ENCODE measurements around the gene UBD. TPM values are rescaled to one million over a fixed set of nuclear protein-coding genes. Genes with fewer than 3 reads are reported as not detected.

Gene UBD
- total RNA-seq, 5 donors from 2014 or later (not counting 1 experiment from before 2014, with no cell fraction given): 0.32 TPM; not detected in 4

- no peaks in the 10 kb centered on the region for H3K4me1 ChIP-seq (ENCODE audit: control insufficient read depth in 1 of 2, extremely low read depth in 1 of 2, insufficient read depth in 2 of 2, low read length in 2 of 2)
- no peak overlapping the region for H3K4me3 ChIP-seq (ENCODE audit: control insufficient read depth in 1 of 2, extremely low read depth in 1 of 2, low read length in 1 of 2)
- no peak overlapping the region for H3K27ac ChIP-seq (ENCODE audit: low read length)
- Mint-ChIP-seq H3K36me3 (no peaks in the 10 kb centered on the region), H3K4me1 (no peaks in the 10 kb centered on the region), H3K4me3 (no peak overlapping the region), H3K27ac (no peak overlapping the region), H3K27me3 (peaks cover 18 to 33% of the 10 kb centered on the region in 2 donors), H3K9me3 (no peaks in the 10 kb centered on the region)
- H3K9me3 ChIP-seq: no peaks in the 10 kb centered on the region
- no CpG with 5 or more reads among the region's 1 CpG for WGBS (ENCODE audit: insufficient coverage)
- H3K27me3 ChIP-seq (replicated peaks in 1 of 2; ENCODE audit: control insufficient read depth in 2 of 2, extremely low read depth in 1 of 2, insufficient read depth in 2 of 2, low read length in 1 of 2): peaks cover 0 to 36% of the 10 kb centered on the region in 2 experiments
- no peak for DNase-seq
- CTCF ChIA-PET: no interaction called here
- POLR2A ChIA-PET: no interaction called here
- H3K36me3 ChIP-seq (ENCODE audit: control insufficient read depth in 2 of 2, extremely low read depth in 1 of 2, insufficient read depth in 1 of 2, low read length in 1 of 2): no peaks in the 10 kb centered on the region
- no peak for ATAC-seq (replicated peaks in 1 of 4)
Observed at GRCh38 chr6:29525311-29525639, 34.3 kb downstream of the UBD start.

GRCh38 chr6:29524444-29525310 lies 34.9 kb downstream of the UBD start:
- no peak overlapping the region for H3K27ac ChIP-seq (ENCODE audit: low read length)
- Mint-ChIP-seq H3K36me3 (no peaks in the 10 kb centered on the region), H3K4me1 (no peaks in the 10 kb centered on the region), H3K4me3 (no peak overlapping the region), H3K9me3 (no peaks in the 10 kb centered on the region), H3K27ac (no peak overlapping the region), H3K27me3 (peaks cover 18 to 33% of the 10 kb centered on the region in 2 donors)
- CTCF ChIA-PET: no interaction called here
- H3K36me3 ChIP-seq (ENCODE audit: control insufficient read depth in 2 of 2, extremely low read depth in 1 of 2, insufficient read depth in 1 of 2, low read length in 1 of 2): no peaks in the 10 kb centered on the region
- no peak overlapping the region for H3K4me3 ChIP-seq (ENCODE audit: control insufficient read depth in 1 of 2, extremely low read depth in 1 of 2, low read length in 1 of 2)
- H3K27me3 ChIP-seq (replicated peaks in 1 of 2; ENCODE audit: control insufficient read depth in 2 of 2, extremely low read depth in 1 of 2, insufficient read depth in 2 of 2, low read length in 1 of 2): peaks cover 0 to 31% of the 10 kb centered on the region in 2 experiments
- DNase-seq (no peak), ATAC-seq (replicated peaks in 1 of 4) (no peak)
- no peaks in the 10 kb centered on the region for H3K4me1 ChIP-seq (ENCODE audit: control insufficient read depth in 1 of 2, extremely low read depth in 1 of 2, insufficient read depth in 2 of 2, low read length in 2 of 2)
- no peaks in the 10 kb centered on the region for H3K9me3 ChIP-seq
- 27% methylated on average over 3 of the region's 7 CpGs for WGBS (ENCODE audit: insufficient coverage)
- POLR2A ChIA-PET: no interaction called here

- no peaks in the 10 kb centered on the region for H3K9me3 ChIP-seq
- peaks cover 18 to 30% of the 10 kb centered on the region in 2 donors for H3K27me3 Mint-ChIP-seq
- H3K36me3 ChIP-seq (ENCODE audit: control insufficient read depth in 2 of 2, extremely low read depth in 1 of 2, insufficient read depth in 1 of 2, low read length in 1 of 2): no peaks in the 10 kb centered on the region
- no peaks in the 10 kb centered on the region for H3K36me3 Mint-ChIP-seq
- H3K9me3 Mint-ChIP-seq: no peaks in the 10 kb centered on the region
- H3K4me1 Mint-ChIP-seq: no peaks in the 10 kb centered on the region
- CTCF ChIA-PET: no interaction called here
- POLR2A ChIA-PET: no interaction called here
- H3K4me1 ChIP-seq (ENCODE audit: control insufficient read depth in 1 of 2, extremely low read depth in 1 of 2, insufficient read depth in 2 of 2, low read length in 2 of 2): no peaks in the 10 kb centered on the region
- no peak overlapping the region for H3K27ac ChIP-seq (ENCODE audit: low read length)
- no peak overlapping the region for H3K27ac Mint-ChIP-seq
- H3K27me3 ChIP-seq (replicated peaks in 1 of 2; ENCODE audit: control insufficient read depth in 2 of 2, extremely low read depth in 1 of 2, insufficient read depth in 2 of 2, low read length in 1 of 2): peaks cover 0 to 27% of the 10 kb centered on the region in 2 experiments
- ATAC-seq (replicated peaks in 1 of 4) (no peak), DNase-seq (no peak)
- no peak overlapping the region for H3K4me3 Mint-ChIP-seq
- no peak overlapping the region for H3K4me3 ChIP-seq (ENCODE audit: control insufficient read depth in 1 of 2, extremely low read depth in 1 of 2, low read length in 1 of 2)
- no CpG with 5 or more reads among the region's 2 CpGs for WGBS (ENCODE audit: insufficient coverage)
Observed at GRCh38 chr6:29524044-29524443, 35.5 kb downstream of the UBD start.

- H3K27ac Mint-ChIP-seq: no peak overlapping the region
- no peaks in the 10 kb centered on the region for H3K36me3 ChIP-seq (ENCODE audit: control insufficient read depth in 2 of 2, extremely low read depth in 1 of 2, insufficient read depth in 1 of 2, low read length in 1 of 2)
- H3K27ac ChIP-seq (ENCODE audit: low read length): no peak overlapping the region
- DNase-seq: no peak
- H3K4me3 Mint-ChIP-seq: no peak overlapping the region
- WGBS (ENCODE audit: insufficient coverage): no CpG with 5 or more reads among the region's 2 CpGs
- H3K4me1 ChIP-seq (ENCODE audit: control insufficient read depth in 1 of 2, extremely low read depth in 1 of 2, insufficient read depth in 2 of 2, low read length in 2 of 2): no peaks in the 10 kb centered on the region
- ChIA-PET POLR2A (no interaction called here), CTCF (no interaction called here)
- no peaks in the 10 kb centered on the region for H3K9me3 ChIP-seq
- H3K27me3 Mint-ChIP-seq: peaks cover 18 to 24% of the 10 kb centered on the region in 2 donors
- H3K27me3 ChIP-seq (replicated peaks in 1 of 2; ENCODE audit: control insufficient read depth in 2 of 2, extremely low read depth in 1 of 2, insufficient read depth in 2 of 2, low read length in 1 of 2): peaks cover 0 to 18% of the 10 kb centered on the region in 2 experiments
- H3K4me1 Mint-ChIP-seq: no peaks in the 10 kb centered on the region
- H3K4me3 ChIP-seq (ENCODE audit: control insufficient read depth in 1 of 2, extremely low read depth in 1 of 2, low read length in 1 of 2): no peak overlapping the region
- H3K9me3 Mint-ChIP-seq: no peaks in the 10 kb centered on the region
- ATAC-seq (replicated peaks in 1 of 4): no peak
- no peaks in the 10 kb centered on the region for H3K36me3 Mint-ChIP-seq
Observed at GRCh38 chr6:29522227-29522626, 37.3 kb downstream of the UBD start.

GRCh38 chr6:29521006-29521680 lies 38.4 kb downstream of the UBD start:
- peaks cover 19% of the 10 kb centered on the region in 2 donors for H3K27me3 Mint-ChIP-seq
- H3K27ac ChIP-seq (ENCODE audit: low read length): no peak overlapping the region
- ChIA-PET POLR2A (no interaction called here), CTCF (no interaction called here)
- 56% methylated on average over 6 of the region's 8 CpGs for WGBS (ENCODE audit: insufficient coverage)
- peaks cover 0 to 1% of the 10 kb centered on the region in 2 experiments for H3K4me1 ChIP-seq (ENCODE audit: control insufficient read depth in 1 of 2, extremely low read depth in 1 of 2, insufficient read depth in 2 of 2, low read length in 2 of 2)
- no peaks in the 10 kb centered on the region for H3K36me3 ChIP-seq (ENCODE audit: control insufficient read depth in 2 of 2, extremely low read depth in 1 of 2, insufficient read depth in 1 of 2, low read length in 1 of 2)
- peaks cover 0 to 14% of the 10 kb centered on the region in 2 experiments for H3K27me3 ChIP-seq (replicated peaks in 1 of 2; ENCODE audit: control insufficient read depth in 2 of 2, extremely low read depth in 1 of 2, insufficient read depth in 2 of 2, low read length in 1 of 2)
- H3K9me3 Mint-ChIP-seq: no peaks in the 10 kb centered on the region
- ATAC-seq (replicated peaks in 1 of 4) (no peak), DNase-seq (no peak)
- H3K4me3 Mint-ChIP-seq: no peak overlapping the region
- peaks cover 2 to 7% (median 3%) of the 10 kb centered on the region in 3 donors for H3K4me1 Mint-ChIP-seq
- no peaks in the 10 kb centered on the region for H3K9me3 ChIP-seq
- no peak overlapping the region for H3K4me3 ChIP-seq (ENCODE audit: control insufficient read depth in 1 of 2, extremely low read depth in 1 of 2, low read length in 1 of 2)
- no peaks in the 10 kb centered on the region for H3K36me3 Mint-ChIP-seq
- no peak overlapping the region for H3K27ac Mint-ChIP-seq

GRCh38 chr6:29520232-29520631 lies 39.3 kb downstream of the UBD start:
- no peaks in the 10 kb centered on the region for H3K36me3 Mint-ChIP-seq
- Histone ChIP-seq H3K27me3 (replicated peaks in 1 of 2; ENCODE audit: control insufficient read depth in 2 of 2, extremely low read depth in 1 of 2, insufficient read depth in 2 of 2, low read length in 1 of 2) (peaks cover 0 to 11% of the 10 kb centered on the region in 2 experiments), H3K36me3 (ENCODE audit: control insufficient read depth in 2 of 2, extremely low read depth in 1 of 2, insufficient read depth in 1 of 2, low read length in 1 of 2) (no peaks in the 10 kb centered on the region), H3K27ac (ENCODE audit: low read length) (no peak overlapping the region), H3K4me1 (ENCODE audit: control insufficient read depth in 1 of 2, extremely low read depth in 1 of 2, insufficient read depth in 2 of 2, low read length in 2 of 2) (peaks cover 0 to 3% of the 10 kb centered on the region in 2 experiments), H3K4me3 (ENCODE audit: control insufficient read depth in 1 of 2, extremely low read depth in 1 of 2, low read length in 1 of 2) (no peak overlapping the region), H3K9me3 (no peaks in the 10 kb centered on the region)
- no peak overlapping the region for H3K4me3 Mint-ChIP-seq
- DNase-seq (no peak), ATAC-seq (replicated peaks in 1 of 4) (no peak)
- H3K4me1 Mint-ChIP-seq: peaks cover 8 to 12% (median 10%) of the 10 kb centered on the region in 3 donors
- no peak overlapping the region for H3K27ac Mint-ChIP-seq
- WGBS (ENCODE audit: insufficient coverage): 60% methylated on average over 2 of the region's 4 CpGs
- POLR2A ChIA-PET: no interaction called here
- peaks cover 11 to 16% of the 10 kb centered on the region in 2 donors for H3K27me3 Mint-ChIP-seq
- no peaks in the 10 kb centered on the region for H3K9me3 Mint-ChIP-seq
- CTCF ChIA-PET: no interaction called here

All from T-cell (primary cell).